Mammary epithelial cell (primary cell): Measurements from ENCODE around the gene BPIFA3.

Experiments used
- EZH2 ChIP-seq: IDR thresholded peaks from 2 replicates; pipeline ENCODE4 v1.6.1; 2012; ENCODE audit warnings: low read length, inconsistent platforms, borderline replicate concordance
- TF ChIP-seq, protein P1 (sequence below), 2 donors: IDR thresholded peaks in 1 of 2; conservative IDR thresholded peaks in 1 of 2; 2 replicates each; pipeline ENCODE4 v1.5.1; 2011 to 2012; ENCODE audit warnings: inconsistent platforms in 2 of 2, low read length in 2 of 2, mild to moderate bottlenecking in 2 of 2, control low read depth in 1 of 2, low read depth in 1 of 2; ENCODE audit not compliant: insufficient read depth in 1 of 2; ENCODE audit errors: extremely low read depth in 1 of 2

GRCh38 chr20:33232486-33233072 is 15.4 kb downstream of the BPIFA3 start:
- TF ChIP-seq, protein P1, sequence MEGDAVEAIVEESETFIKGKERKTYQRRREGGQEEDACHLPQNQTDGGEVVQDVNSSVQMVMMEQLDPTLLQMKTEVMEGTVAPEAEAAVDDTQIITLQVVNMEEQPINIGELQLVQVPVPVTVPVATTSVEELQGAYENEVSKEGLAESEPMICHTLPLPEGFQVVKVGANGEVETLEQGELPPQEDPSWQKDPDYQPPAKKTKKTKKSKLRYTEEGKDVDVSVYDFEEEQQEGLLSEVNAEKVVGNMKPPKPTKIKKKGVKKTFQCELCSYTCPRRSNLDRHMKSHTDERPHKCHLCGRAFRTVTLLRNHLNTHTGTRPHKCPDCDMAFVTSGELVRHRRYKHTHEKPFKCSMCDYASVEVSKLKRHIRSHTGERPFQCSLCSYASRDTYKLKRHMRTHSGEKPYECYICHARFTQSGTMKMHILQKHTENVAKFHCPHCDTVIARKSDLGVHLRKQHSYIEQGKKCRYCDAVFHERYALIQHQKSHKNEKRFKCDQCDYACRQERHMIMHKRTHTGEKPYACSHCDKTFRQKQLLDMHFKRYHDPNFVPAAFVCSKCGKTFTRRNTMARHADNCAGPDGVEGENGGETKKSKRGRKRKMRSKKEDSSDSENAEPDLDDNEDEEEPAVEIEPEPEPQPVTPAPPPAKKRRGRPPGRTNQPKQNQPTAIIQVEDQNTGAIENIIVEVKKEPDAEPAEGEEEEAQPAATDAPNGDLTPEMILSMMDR (conservative IDR thresholded peaks at IDR 0.05 in 1 of 2, IDR thresholded peaks at IDR 0.05 in 1 of 2; ENCODE audit: extremely low read depth in 1 of 2, insufficient read depth in 1 of 2, low read depth in 1 of 2, low read length in 2 of 2): no peak
- no peak for TF ChIP-seq EZH2
